OCI-LY7 (cell line): ENCODE measurements around the gene HACD3. TPM values are rescaled to one million over a fixed set of nuclear protein-coding genes. Genes with fewer than 3 reads are reported as not detected.

Experiments used
- BruUV-seq: library from RNA; stranded (reverse); fragments of 400-500 nt; replicated peaks from 2 replicates; lab custom pipeline; 2021; lab: Mats Ljungman, UMichigan
- CTCF ChIA-PET: fragments of 300-600 bp; sonication (Branson Sonifier 250); formaldehyde crosslinking; loops from one replicate; lab custom pipeline; 2022; ENCODE audit warnings: antibody characterized with exemption; ENCODE audit not compliant: unreplicated experiment; lab: Charles Lee
- POLR2A ChIA-PET: fragments of 300-600 bp; sonication (Branson Sonifier 250); formaldehyde crosslinking; loops from one replicate; lab custom pipeline; 2022; ENCODE audit warnings: antibody characterized with exemption; lab: Charles Lee
- DNase-seq: peaks from one replicate; pipeline ENCODE4 v3.0.0-alpha.2; 2015; ENCODE audit warnings: low spot score
- H2AFZ ChIP-seq: fragments of 200-600 bp; sonication (generic), shearing (Covaris generic); 2 replicates; pipeline ENCODE4 v1.6.1; 2014; ENCODE audit warnings: mild to moderate bottlenecking, antibody characterized with exemption, low read length, moderate library complexity
- H3K27ac ChIP-seq: fragments of 200-600 bp; sonication (generic); 2 replicates; pipeline ENCODE4 v1.5.1; 2014; ENCODE audit warnings: mixed run types, low read depth, mild to moderate bottlenecking, moderate library complexity, low read length, inconsistent platforms; ENCODE audit not compliant: poor library complexity, severe bottlenecking
- H3K36me3 ChIP-seq: fragments of 200-600 bp; sonication (generic); 2 replicates; pipeline ENCODE4 v1.6.1; 2014; ENCODE audit warnings: mild to moderate bottlenecking, antibody characterized with exemption, low read length, moderate library complexity, mixed read lengths; ENCODE audit not compliant: insufficient read depth
- H3K4me1 ChIP-seq: fragments of 200-600 bp; sonication (generic); 2 replicates; pipeline ENCODE4 v1.5.1; 2014; ENCODE audit warnings: mild to moderate bottlenecking, low read length; ENCODE audit not compliant: insufficient read depth, poor library complexity, severe bottlenecking
- H3K4me2 ChIP-seq: fragments of 200-600 bp; sonication (generic); 2 replicates; pipeline ENCODE4 v1.6.1; 2014; ENCODE audit warnings: mild to moderate bottlenecking, low read length
- H3K4me3 ChIP-seq: fragments of 200-600 bp; sonication (generic); 2 replicates; pipeline ENCODE4 v1.5.1; 2014; ENCODE audit warnings: mild to moderate bottlenecking, low read depth, low read length; ENCODE audit not compliant: poor library complexity, severe bottlenecking
- H3K79me2 ChIP-seq: fragments of 200-600 bp; sonication (generic); 2 replicates; pipeline ENCODE4 v1.6.1; 2016; ENCODE audit warnings: low read depth, mild to moderate bottlenecking, low read length, moderate library complexity, mixed read lengths; ENCODE audit not compliant: insufficient read depth
- H3K9me2 ChIP-seq: fragments of 200-600 bp; sonication (generic); 2 replicates; pipeline ENCODE4 v1.6.1; 2016; ENCODE audit warnings: mild to moderate bottlenecking, low read length, mixed read lengths; ENCODE audit not compliant: insufficient read depth
- H3K9me3 ChIP-seq: fragments of 200-600 bp; sonication (generic); 2 replicates; pipeline ENCODE4 v1.6.1; 2014; ENCODE audit warnings: mild to moderate bottlenecking, mixed run types, low read length, mixed read lengths
- H4K20me1 ChIP-seq: fragments of 200-600 bp; sonication (generic); 2 replicates; pipeline ENCODE4 v1.6.1; 2014; ENCODE audit warnings: mild to moderate bottlenecking, antibody characterized with exemption, low read length, moderate library complexity, mixed read lengths; ENCODE audit not compliant: insufficient read depth
- CTCF ChIP-seq: fragments of 200-600 bp; sonication (generic); conservative IDR thresholded peaks from 2 replicates; pipeline ENCODE4 v1.5.1; 2014; ENCODE audit warnings: mild to moderate bottlenecking, antibody characterized with exemption, low read length, moderate library complexity, mixed read lengths
- EZH2phosphoT487 ChIP-seq: fragments of 200-600 bp; sonication (generic); IDR thresholded peaks from 2 replicates; pipeline ENCODE4 v1.6.1; 2018; ENCODE audit warnings: low read depth, borderline replicate concordance, mild to moderate bottlenecking, mixed run types, antibody characterized with exemption, low read length, moderate library complexity, mixed read lengths
- intact Hi-C: fragments of 100-400 bp; cut with micrococcal nuclease; formaldehyde crosslinking; loops from one replicate; pipeline ENCODE4 v1.10.0; 2022; ENCODE audit not compliant: unreplicated experiment
- small RNA-seq: library from RNA; depleted of rRNA; stranded (forward); fragments of <200 nt; gene quantifications from one replicate; pipeline ENCODE3, GENCODE V24; 2014
- total RNA-seq, 2 experiments: library from RNA; depleted of rRNA in 1 of 2; stranded (reverse); fragments of >200 nt in 1 of 2; shearing (Covaris generic) in 1 of 2; gene quantifications; 2 replicates each; pipeline ENCODE4 v1.2.3, GENCODE V29; 2014 to 2022

HACD3 gene
- total RNA-seq, 2 experiments from 2014 or later: 29.2 to 50.5 TPM

- no peak within 1 kb of the TSS for H3K4me2 ChIP-seq
- H4K20me1 ChIP-seq: no peaks in the 10 kb centered on the region
- intact Hi-C loops: no loop called here
- CTCF ChIA-PET: no interaction called here
- no peak within 1 kb of the TSS for H2AFZ ChIP-seq
- POLR2A ChIA-PET: interaction anchor here (0.7 kb wide), 1 partner anchor 169 kb away, joined by 3 read pairs; no protein-coding TSS in a partner anchor
- H3K79me2 ChIP-seq: no peaks in the 10 kb centered on the region
- no peaks in the 10 kb centered on the region for H3K9me3 ChIP-seq
- no peaks in the 10 kb centered on the region for H3K36me3 ChIP-seq
- DNase-seq: no peak
- BruUV-seq: no TSS peak
- no peaks in the 10 kb centered on the region for H3K4me1 ChIP-seq
- H3K9me2 ChIP-seq: no peaks in the 10 kb centered on the region
- no peak within 1 kb of the TSS for H3K4me3 ChIP-seq
- TF ChIP-seq EZH2phosphoT487 (no peak), CTCF (no peak)
- H3K27ac ChIP-seq: no peak within 1 kb of the TSS
These were observed 91.4 kb downstream of the HACD3 start, which contains the start of gene SLC24A1 for GRCh38 chr15:65621638-65622037. SLC24A1 (plus strand) TSS chr15:65621938; CDS start chr15:65624081, 2,143 bp downstream.

- CTCF ChIA-PET: interaction anchor here (1.2 kb wide), 1 partner anchor 36 kb away, joined by 4 read pairs; no protein-coding TSS in a partner anchor
- BruUV-seq: no TSS peak
- Histone ChIP-seq H4K20me1 (no peaks in the 10 kb centered on the region), H3K4me3 (no peak overlapping the region), H2AFZ (no peak overlapping the region), H3K9me3 (no peaks in the 10 kb centered on the region), H3K4me2 (no peak overlapping the region), H3K4me1 (no peaks in the 10 kb centered on the region), H3K27ac (no peak overlapping the region), H3K36me3 (no peaks in the 10 kb centered on the region), H3K79me2 (no peaks in the 10 kb centered on the region), H3K9me2 (no peaks in the 10 kb centered on the region)
- TF ChIP-seq EZH2phosphoT487: no peak
- TF ChIP-seq CTCF: no peak
- intact Hi-C loops: no loop called here
- no peak for DNase-seq
- POLR2A ChIA-PET: interaction anchor here (0.6 kb wide), 1 partner anchor 62 kb away, joined by 3 read pairs; no protein-coding TSS in a partner anchor
These were observed 92.8 kb downstream of the HACD3 start for GRCh38 chr15:65623103-65623502.

GRCh38 chr15:65626856-65627255 is 96.6 kb downstream of the HACD3 start:
- no peak for TF ChIP-seq CTCF
- no peak for TF ChIP-seq EZH2phosphoT487
- Histone ChIP-seq H3K4me1 (no peaks in the 10 kb centered on the region), H3K9me3 (no peaks in the 10 kb centered on the region), H4K20me1 (no peaks in the 10 kb centered on the region), H3K36me3 (no peaks in the 10 kb centered on the region), H3K4me2 (no peak overlapping the region), H3K27ac (no peak overlapping the region), H3K4me3 (no peak overlapping the region), H3K9me2 (no peaks in the 10 kb centered on the region), H2AFZ (no peak overlapping the region), H3K79me2 (no peaks in the 10 kb centered on the region)
- no TSS peak for BruUV-seq
- intact Hi-C loops: no loop called here
- CTCF ChIA-PET: no interaction called here
- POLR2A ChIA-PET: no interaction called here
- no peak for DNase-seq

Small RNA genes within 50 kb of the gene (small RNA-seq; reads per million reads assigned to genes)
- not detected for gene RF00019
- not detected for gene RNU6-19P

Other genes starting within 250 kb of the HACD3 start
- gene PARP16, start 243.6 kb upstream of the HACD3 start, total RNA-seq (2014; rRNA removed; shearing (Covaris generic)): 10.8 and 21.2 TPM in 2 replicates
- gene PARP16, start 243.6 kb upstream of the HACD3 start, total RNA-seq (2022): 24.9 and 26.0 TPM in 2 replicates
- not detected in 2 replicates for gene RNU5A-1, start 234.4 kb upstream of the HACD3 start, total RNA-seq (2014; rRNA removed; shearing (Covaris generic))
- gene RNU5A-1, start 234.4 kb upstream of the HACD3 start, total RNA-seq (2022): not detected in 2 replicates
- not detected in 2 replicates for gene RNU5B-1, start 225.8 kb upstream of the HACD3 start, total RNA-seq (2014; rRNA removed; shearing (Covaris generic))
- not detected in 2 replicates for gene RNU5B-1, start 225.8 kb upstream of the HACD3 start, total RNA-seq (2022)
- not detected in 2 replicates for gene IGDCC3, start 152.5 kb upstream of the HACD3 start, total RNA-seq (2014; rRNA removed; shearing (Covaris generic))
- gene IGDCC3, start 152.5 kb upstream of the HACD3 start, total RNA-seq (2022): not detected in 2 replicates
- not detected in 2 replicates for gene IGDCC4, start 107.5 kb upstream of the HACD3 start, total RNA-seq (2014; rRNA removed; shearing (Covaris generic))
- gene IGDCC4, start 107.5 kb upstream of the HACD3 start, total RNA-seq (2022): 0.19 and 0.20 TPM in 2 replicates
- gene DPP8, start 12.8 kb upstream of the HACD3 start, total RNA-seq (2014; rRNA removed; shearing (Covaris generic)): 43.0 and 47.8 TPM in 2 replicates
- 52.1 and 52.3 TPM in 2 replicates for gene DPP8, start 12.8 kb upstream of the HACD3 start, total RNA-seq (2022)
- gene INTS14, start 80.7 kb downstream of the HACD3 start, total RNA-seq (2014; rRNA removed; shearing (Covaris generic)): 28.1 and 46.7 TPM in 2 replicates
- 45.8 and 46.0 TPM in 2 replicates for gene INTS14, start 80.7 kb downstream of the HACD3 start, total RNA-seq (2022)
- 4.1 and 4.8 TPM in 2 replicates for gene SLC24A1, start 91.5 kb downstream of the HACD3 start, total RNA-seq (2014; rRNA removed; shearing (Covaris generic))
- gene SLC24A1, start 91.5 kb downstream of the HACD3 start, total RNA-seq (2022): 21.0 and 21.6 TPM in 2 replicates